Mammary epithelial cell (primary cell): Measurements from ENCODE around the gene PSMB1.

Experiments used
- CTCF ChIP-seq, 2 donors: IDR thresholded peaks in 1 of 2; conservative IDR thresholded peaks in 1 of 2; 2 replicates each; pipeline ENCODE4 v1.5.1; 2011 to 2012; ENCODE audit warnings: inconsistent platforms in 2 of 2, low read length in 2 of 2, mild to moderate bottlenecking in 2 of 2, control low read depth in 1 of 2, low read depth in 1 of 2; ENCODE audit not compliant: insufficient read depth in 1 of 2; ENCODE audit errors: extremely low read depth in 1 of 2
- EZH2 ChIP-seq: IDR thresholded peaks from 2 replicates; pipeline ENCODE4 v1.6.1; 2012; ENCODE audit warnings: low read length, inconsistent platforms, borderline replicate concordance

- TF ChIP-seq CTCF (conservative IDR thresholded peaks at IDR 0.05 in 1 of 2, IDR thresholded peaks at IDR 0.05 in 1 of 2; ENCODE audit: extremely low read depth in 1 of 2, insufficient read depth in 1 of 2, low read depth in 1 of 2, low read length in 2 of 2) (no peak), EZH2 (no peak)
Observed at GRCh38 chr6:170596426-170596825, 43.3 kb upstream of the PSMB1 start.
